ENCODE measurements around the gene NPHS1. TPM values are rescaled to one million over a fixed set of nuclear protein-coding genes. Genes with fewer than 3 reads are reported as not detected.

The NPHS1 gene
- total and polyA plus RNA-seq, 2 of the 8 experiments (the other 6 are each of a cell fraction or from before 2014, with no cell fraction given) = 1.3 to 1.4 TPM

DNA sequence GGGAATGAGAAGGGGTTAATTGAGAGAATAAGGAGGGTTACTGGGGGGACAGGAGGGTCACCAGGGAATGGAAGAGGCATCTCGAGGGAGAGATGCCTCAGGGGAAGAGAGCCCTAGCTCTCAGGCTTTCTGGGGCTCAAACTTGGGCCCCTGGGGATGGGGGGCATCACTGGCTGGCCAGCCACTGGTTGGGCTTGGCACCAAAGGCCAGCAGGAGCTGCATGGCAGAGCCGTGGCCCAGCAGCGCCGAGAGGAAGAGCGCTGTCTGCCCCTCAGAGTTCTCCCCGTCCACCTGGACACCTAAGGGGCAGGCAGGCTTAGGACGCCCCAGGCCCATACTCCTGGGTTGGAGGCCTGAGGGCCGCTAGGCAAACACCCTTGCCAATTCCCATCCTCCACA lies 59.4 kb downstream of the NPHS1 start (continued):
- TF ChIP-seq, protein P1, sequence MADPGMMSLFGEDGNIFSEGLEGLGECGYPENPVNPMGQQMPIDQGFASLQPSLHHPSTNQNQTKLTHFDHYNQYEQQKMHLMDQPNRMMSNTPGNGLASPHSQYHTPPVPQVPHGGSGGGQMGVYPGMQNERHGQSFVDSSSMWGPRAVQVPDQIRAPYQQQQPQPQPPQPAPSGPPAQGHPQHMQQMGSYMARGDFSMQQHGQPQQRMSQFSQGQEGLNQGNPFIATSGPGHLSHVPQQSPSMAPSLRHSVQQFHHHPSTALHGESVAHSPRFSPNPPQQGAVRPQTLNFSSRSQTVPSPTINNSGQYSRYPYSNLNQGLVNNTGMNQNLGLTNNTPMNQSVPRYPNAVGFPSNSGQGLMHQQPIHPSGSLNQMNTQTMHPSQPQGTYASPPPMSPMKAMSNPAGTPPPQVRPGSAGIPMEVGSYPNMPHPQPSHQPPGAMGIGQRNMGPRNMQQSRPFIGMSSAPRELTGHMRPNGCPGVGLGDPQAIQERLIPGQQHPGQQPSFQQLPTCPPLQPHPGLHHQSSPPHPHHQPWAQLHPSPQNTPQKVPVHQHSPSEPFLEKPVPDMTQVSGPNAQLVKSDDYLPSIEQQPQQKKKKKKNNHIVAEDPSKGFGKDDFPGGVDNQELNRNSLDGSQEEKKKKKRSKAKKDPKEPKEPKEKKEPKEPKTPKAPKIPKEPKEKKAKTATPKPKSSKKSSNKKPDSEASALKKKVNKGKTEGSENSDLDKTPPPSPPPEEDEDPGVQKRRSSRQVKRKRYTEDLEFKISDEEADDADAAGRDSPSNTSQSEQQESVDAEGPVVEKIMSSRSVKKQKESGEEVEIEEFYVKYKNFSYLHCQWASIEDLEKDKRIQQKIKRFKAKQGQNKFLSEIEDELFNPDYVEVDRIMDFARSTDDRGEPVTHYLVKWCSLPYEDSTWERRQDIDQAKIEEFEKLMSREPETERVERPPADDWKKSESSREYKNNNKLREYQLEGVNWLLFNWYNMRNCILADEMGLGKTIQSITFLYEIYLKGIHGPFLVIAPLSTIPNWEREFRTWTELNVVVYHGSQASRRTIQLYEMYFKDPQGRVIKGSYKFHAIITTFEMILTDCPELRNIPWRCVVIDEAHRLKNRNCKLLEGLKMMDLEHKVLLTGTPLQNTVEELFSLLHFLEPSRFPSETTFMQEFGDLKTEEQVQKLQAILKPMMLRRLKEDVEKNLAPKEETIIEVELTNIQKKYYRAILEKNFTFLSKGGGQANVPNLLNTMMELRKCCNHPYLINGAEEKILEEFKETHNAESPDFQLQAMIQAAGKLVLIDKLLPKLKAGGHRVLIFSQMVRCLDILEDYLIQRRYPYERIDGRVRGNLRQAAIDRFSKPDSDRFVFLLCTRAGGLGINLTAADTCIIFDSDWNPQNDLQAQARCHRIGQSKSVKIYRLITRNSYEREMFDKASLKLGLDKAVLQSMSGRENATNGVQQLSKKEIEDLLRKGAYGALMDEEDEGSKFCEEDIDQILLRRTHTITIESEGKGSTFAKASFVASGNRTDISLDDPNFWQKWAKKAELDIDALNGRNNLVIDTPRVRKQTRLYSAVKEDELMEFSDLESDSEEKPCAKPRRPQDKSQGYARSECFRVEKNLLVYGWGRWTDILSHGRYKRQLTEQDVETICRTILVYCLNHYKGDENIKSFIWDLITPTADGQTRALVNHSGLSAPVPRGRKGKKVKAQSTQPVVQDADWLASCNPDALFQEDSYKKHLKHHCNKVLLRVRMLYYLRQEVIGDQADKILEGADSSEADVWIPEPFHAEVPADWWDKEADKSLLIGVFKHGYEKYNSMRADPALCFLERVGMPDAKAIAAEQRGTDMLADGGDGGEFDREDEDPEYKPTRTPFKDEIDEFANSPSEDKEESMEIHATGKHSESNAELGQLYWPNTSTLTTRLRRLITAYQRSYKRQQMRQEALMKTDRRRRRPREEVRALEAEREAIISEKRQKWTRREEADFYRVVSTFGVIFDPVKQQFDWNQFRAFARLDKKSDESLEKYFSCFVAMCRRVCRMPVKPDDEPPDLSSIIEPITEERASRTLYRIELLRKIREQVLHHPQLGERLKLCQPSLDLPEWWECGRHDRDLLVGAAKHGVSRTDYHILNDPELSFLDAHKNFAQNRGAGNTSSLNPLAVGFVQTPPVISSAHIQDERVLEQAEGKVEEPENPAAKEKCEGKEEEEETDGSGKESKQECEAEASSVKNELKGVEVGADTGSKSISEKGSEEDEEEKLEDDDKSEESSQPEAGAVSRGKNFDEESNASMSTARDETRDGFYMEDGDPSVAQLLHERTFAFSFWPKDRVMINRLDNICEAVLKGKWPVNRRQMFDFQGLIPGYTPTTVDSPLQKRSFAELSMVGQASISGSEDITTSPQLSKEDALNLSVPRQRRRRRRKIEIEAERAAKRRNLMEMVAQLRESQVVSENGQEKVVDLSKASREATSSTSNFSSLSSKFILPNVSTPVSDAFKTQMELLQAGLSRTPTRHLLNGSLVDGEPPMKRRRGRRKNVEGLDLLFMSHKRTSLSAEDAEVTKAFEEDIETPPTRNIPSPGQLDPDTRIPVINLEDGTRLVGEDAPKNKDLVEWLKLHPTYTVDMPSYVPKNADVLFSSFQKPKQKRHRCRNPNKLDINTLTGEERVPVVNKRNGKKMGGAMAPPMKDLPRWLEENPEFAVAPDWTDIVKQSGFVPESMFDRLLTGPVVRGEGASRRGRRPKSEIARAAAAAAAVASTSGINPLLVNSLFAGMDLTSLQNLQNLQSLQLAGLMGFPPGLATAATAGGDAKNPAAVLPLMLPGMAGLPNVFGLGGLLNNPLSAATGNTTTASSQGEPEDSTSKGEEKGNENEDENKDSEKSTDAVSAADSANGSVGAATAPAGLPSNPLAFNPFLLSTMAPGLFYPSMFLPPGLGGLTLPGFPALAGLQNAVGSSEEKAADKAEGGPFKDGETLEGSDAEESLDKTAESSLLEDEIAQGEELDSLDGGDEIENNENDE (IDR thresholded peaks at IDR 0.05; ENCODE audit: insufficient replicate concordance, low read length) = no peak
- TF ChIP-seq SUZ12 (IDR thresholded peaks at IDR 0.05; ENCODE audit: low read length) = no peak
- no peak for TF ChIP-seq BACH1 (IDR thresholded peaks at IDR 0.05; ENCODE audit: low read length)
- no peak for TF ChIP-seq JUND (IDR thresholded peaks at IDR 0.05; ENCODE audit: low read length)
- TF ChIP-seq, protein P2, sequence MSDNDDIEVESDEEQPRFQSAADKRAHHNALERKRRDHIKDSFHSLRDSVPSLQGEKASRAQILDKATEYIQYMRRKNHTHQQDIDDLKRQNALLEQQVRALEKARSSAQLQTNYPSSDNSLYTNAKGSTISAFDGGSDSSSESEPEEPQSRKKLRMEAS (IDR thresholded peaks at IDR 0.05) = no peak
- no peak for TF ChIP-seq GABPA (IDR thresholded peaks at IDR 0.05; ENCODE audit: borderline replicate concordance, insufficient read depth, low read length)
- TF ChIP-seq FOSL1 (IDR thresholded peaks at IDR 0.05; ENCODE audit: insufficient read depth, low read depth, low read length) = no peak
- no peak for TF ChIP-seq CHD2 (IDR thresholded peaks at IDR 0.05; ENCODE audit: low read length)
- TF ChIP-seq, protein P3, sequence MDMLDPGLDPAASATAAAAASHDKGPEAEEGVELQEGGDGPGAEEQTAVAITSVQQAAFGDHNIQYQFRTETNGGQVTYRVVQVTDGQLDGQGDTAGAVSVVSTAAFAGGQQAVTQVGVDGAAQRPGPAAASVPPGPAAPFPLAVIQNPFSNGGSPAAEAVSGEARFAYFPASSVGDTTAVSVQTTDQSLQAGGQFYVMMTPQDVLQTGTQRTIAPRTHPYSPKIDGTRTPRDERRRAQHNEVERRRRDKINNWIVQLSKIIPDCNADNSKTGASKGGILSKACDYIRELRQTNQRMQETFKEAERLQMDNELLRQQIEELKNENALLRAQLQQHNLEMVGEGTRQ (IDR thresholded peaks at IDR 0.05; ENCODE audit: low read length) = no peak
- no peak for TF ChIP-seq MAFK (IDR thresholded peaks at IDR 0.05; ENCODE audit: low read depth, low read length)
- TF ChIP-seq CEBPB (IDR thresholded peaks at IDR 0.05; ENCODE audit: low read depth, low read length) = no peak
